Esophagus squamous epithelium (tissue), 5 donors: ENCODE measurements around the gene SAMD3. TPM values are rescaled to one million over a fixed set of nuclear protein-coding genes. Genes with fewer than 3 reads are reported as not detected.
A peak's percentile ranks its signal among the peaks of the same experiment; 100 is the strongest.
"Not testable (repeated sequence)": the region's sequence is repeated elsewhere in the genome, so short reads cannot be mapped to it uniquely, and the experiment has no call there.

Experiments used
- DNase-seq: peaks from one replicate; lab custom pipeline; 2025; lab: John Stamatoyannopoulos, UW
- H3K27ac ChIP-seq, 4 donors: fragments of 200-600 bp; sonication (generic); one replicate each; pipeline ENCODE4 v1.5.1; 2016 to 2019; ENCODE audit warnings: mild to moderate bottlenecking in 1 of 4
- H3K27me3 ChIP-seq, 4 donors: fragments of 200-600 bp; sonication (generic); 1 replicate in 3 of 4; 2 replicates in 1 of 4; pipeline versions ENCODE4 v1.5.1 to v1.6.0; 2017 to 2021; ENCODE audit warnings: antibody characterized with exemption in 1 of 4
- H3K36me3 ChIP-seq, 3 donors: fragments of 200-600 bp; sonication (generic); one replicate each; pipeline ENCODE4 v1.5.1; 2016 to 2019
- H3K4me1 ChIP-seq, 3 donors: fragments of 200-600 bp; sonication (generic); one replicate each; pipeline ENCODE4 v1.5.1; 2017 to 2019
- H3K4me3 ChIP-seq, 4 donors: fragments of 200-600 bp; sonication (generic); 1 replicate in 3 of 4; 2 replicates in 1 of 4; pipeline ENCODE4 v1.5.1; 2016 to 2019; ENCODE audit warnings: mild to moderate bottlenecking in 2 of 4, moderate library complexity in 1 of 4
- H3K9me3 ChIP-seq, 3 donors: fragments of 200-600 bp; sonication (generic); one replicate each; pipeline ENCODE4 v1.5.1; 2016 to 2019
- POLR2A ChIP-seq, 4 donors: fragments of 450-650 bp; IDR thresholded peaks; one replicate each; pipeline ENCODE4 v1.6.1; 2017; ENCODE audit warnings: antibody characterized with exemption in 4 of 4, mild to moderate bottlenecking in 4 of 4, moderate library complexity in 3 of 4
- WGBS, 2 donors: methylation state at CpG; one replicate each; pipeline ENCODE4 v1.1.5; 2018; 5-methylcytosine and 5-hydroxymethylcytosine counted together
- intact Hi-C: fragments of 100-400 bp; cut with DNase I; formaldehyde crosslinking; loops from one replicate; pipeline ENCODE4 v1.15.0; 2022
- total RNA-seq, 4 donors: library from RNA; depleted of rRNA; stranded (reverse); fragments of >200 nt; gene quantifications; one replicate each; pipeline ENCODE4 v1.1.0, GENCODE V29; 2016
- TF ChIP-seq, protein P1 (sequence below), 6 experiments: fragments of 450-650 bp in 4 of 6; fragments of 200-600 bp in 2 of 6; sonication (generic) in 2 of 6; IDR thresholded peaks; one replicate each; pipeline ENCODE4 v1.5.1; 2016 to 2019; ENCODE audit warnings: antibody characterized with exemption in 6 of 6, mild to moderate bottlenecking in 4 of 6, moderate library complexity in 4 of 6
- donor health status: DM: yes; HTN: yes; CAD: no.

Gene SAMD3, protein sequence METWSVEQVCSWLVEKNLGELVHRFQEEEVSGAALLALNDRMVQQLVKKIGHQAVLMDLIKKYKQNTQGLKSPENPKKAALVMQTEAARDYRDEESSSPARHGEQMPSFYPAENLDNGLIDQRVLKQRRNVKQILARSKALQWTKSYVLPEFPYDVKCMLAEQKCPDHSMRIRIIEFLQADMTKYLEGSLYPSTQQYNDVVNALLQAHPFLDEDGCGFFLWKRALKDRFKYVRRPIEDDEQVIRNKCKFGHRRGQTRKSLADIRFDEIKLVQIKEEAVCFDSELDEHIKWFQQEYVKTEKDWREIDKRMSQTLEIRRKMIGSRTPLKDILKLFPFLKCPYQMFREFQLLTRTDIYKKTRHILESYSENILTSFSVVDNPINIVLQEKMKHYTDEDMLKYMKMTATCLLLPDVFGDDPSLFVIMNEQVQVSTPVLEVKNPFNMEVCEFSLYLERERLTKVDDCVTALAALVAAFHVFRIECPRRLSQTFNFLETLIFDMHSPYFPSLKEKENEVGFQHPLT
- total RNA-seq, result 1 to 10 TPM in 1 of 4 donors, under 1 TPM in 3; 0.12 to 3.8 (median 0.67) TPM

DNA sequence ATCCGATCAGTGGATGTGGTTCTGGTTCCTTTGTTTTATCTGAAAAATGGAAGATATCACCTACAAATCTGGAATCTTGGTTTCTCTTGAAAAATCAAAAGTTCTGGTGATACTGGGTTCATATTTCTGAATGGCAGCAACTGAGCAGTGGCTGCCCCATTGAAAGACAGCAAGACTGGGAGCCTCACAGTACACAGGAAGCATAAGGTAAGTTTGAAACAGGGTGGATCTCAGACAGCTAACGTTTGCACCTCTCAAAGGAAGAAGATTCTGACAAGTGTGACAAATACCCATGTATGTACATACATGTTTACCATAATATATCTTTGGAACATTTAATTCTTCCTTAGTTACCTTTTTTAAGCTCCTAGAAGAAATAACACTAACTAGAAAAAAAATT is at the start of gene SAMD3:
SAMD3 (minus strand) TSS at position 177 of the 400 bp plus-strand sequence. CDS start 7,678 bp downstream, outside the sequence.
- 57 to 62% methylated on average over 2 of the region's 2 CpGs for WGBS, 2 donors
- Histone ChIP-seq H3K27ac (no peak within 1 kb of the TSS), H3K9me3 (no peaks in the 10 kb centered on the region), H3K4me1 (no peaks in the 10 kb centered on the region), H3K36me3 (no peaks in the 10 kb centered on the region), H3K27me3 (no peaks in the 10 kb centered on the region), H3K4me3 (no peak within 1 kb of the TSS)
- intact Hi-C loops, result no loop called here
- TF ChIP-seq, protein P1, sequence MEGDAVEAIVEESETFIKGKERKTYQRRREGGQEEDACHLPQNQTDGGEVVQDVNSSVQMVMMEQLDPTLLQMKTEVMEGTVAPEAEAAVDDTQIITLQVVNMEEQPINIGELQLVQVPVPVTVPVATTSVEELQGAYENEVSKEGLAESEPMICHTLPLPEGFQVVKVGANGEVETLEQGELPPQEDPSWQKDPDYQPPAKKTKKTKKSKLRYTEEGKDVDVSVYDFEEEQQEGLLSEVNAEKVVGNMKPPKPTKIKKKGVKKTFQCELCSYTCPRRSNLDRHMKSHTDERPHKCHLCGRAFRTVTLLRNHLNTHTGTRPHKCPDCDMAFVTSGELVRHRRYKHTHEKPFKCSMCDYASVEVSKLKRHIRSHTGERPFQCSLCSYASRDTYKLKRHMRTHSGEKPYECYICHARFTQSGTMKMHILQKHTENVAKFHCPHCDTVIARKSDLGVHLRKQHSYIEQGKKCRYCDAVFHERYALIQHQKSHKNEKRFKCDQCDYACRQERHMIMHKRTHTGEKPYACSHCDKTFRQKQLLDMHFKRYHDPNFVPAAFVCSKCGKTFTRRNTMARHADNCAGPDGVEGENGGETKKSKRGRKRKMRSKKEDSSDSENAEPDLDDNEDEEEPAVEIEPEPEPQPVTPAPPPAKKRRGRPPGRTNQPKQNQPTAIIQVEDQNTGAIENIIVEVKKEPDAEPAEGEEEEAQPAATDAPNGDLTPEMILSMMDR (IDR thresholded peaks at IDR 0.05), result no peak
- TF ChIP-seq POLR2A (IDR thresholded peaks at IDR 0.05), result no peak
- no peak for DNase-seq

DNA sequence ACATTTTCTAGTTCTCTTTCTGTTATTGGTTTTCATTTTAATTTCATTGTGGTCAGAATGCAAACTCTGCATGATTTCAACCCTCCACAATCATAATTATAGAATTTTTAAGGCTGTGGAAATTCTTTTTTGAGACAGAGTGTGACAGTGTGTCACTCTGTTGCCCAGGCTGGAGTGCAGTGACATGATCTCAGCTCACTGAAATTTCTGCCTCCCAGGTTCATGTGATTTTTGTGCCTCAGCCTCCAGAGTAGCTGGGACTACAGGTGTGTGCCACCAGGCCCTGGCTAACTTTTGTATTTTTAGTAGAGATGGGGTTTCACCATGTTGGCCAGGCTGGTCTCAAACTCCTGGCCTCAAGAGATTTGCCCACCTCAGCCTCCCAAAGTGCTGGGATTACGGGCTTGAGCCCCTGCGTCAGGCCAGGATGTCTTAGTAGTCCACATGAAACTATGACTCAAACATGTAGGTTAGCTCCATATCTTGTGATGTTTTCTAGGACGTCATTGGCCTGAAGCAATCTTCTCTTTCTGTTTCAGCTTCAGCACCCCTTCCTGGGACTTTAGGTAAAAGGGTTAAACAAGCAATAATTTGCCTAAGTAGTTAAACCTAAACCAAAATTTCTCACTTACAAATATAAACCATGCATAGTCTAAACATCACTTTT is 47.4 kb upstream of the SAMD3 start:
- H3K27ac ChIP-seq, result no peak overlapping the region
- 85 to 88% methylated on average over 3 of the region's 3 CpGs for WGBS, 2 donors
- H3K4me3 ChIP-seq, result no peak overlapping the region
- TF ChIP-seq, protein P1 (IDR thresholded peaks at IDR 0.05), result no peak
- no peak for TF ChIP-seq POLR2A (IDR thresholded peaks at IDR 0.05)
- intact Hi-C loops, result no loop called here
- peaks cover 0 to 14% (median 13%) of the 10 kb centered on the region in 3 donors for H3K9me3 ChIP-seq
- DNase-seq, result no peak
- no peaks in the 10 kb centered on the region for H3K4me1 ChIP-seq
- H3K36me3 ChIP-seq, result no peaks in the 10 kb centered on the region
- H3K27me3 ChIP-seq, result no peaks in the 10 kb centered on the region

DNA sequence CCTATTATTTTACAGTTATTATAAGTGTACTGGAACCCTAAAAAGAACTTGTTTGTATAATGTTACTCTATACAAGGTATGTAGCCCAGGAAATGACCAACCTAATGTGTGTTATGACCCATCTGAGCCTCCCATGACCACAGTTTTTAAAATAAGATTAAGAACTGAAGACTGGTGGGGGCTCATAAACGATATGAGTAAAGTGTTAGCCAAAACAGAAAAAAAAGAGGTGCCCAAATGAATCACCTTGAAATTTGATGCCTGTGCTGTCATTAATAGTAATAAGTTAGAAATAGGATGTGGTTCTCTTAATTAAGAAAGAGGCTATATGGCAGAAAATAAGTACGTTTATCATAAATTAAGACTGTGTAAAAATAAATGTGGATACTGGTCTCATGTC is 42.8 kb upstream of the SAMD3 start:
- H3K27ac ChIP-seq, H3K27me3 ChIP-seq, H3K36me3 ChIP-seq, H3K4me1 ChIP-seq, H3K9me3 ChIP-seq, H3K4me3 ChIP-seq, DNase-seq, intact Hi-C loops: not testable (repeated sequence)
- WGBS, 2 donors, result 57 to 62% methylated on average over 2 of the region's 2 CpGs

DNA sequence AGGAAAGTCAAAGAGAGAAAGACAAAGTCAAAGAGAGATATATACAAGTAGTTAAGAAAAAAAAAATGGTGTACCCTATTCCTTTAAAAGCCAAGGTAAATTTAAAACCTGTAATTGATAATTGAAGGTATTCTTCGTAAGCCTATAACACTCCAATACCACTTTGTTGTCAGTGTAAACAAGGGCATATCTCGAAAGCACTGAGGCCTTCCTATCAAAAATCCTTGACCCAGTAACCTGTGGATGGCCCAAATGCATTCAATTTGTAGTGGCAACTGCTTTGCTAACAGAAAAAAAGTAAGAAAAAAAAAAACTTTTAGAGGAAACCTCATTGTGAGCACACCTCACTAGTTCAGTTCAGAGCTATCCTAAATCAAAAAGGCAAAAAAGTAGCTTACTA is 39.3 kb upstream of the SAMD3 start:
- no peaks in the 10 kb centered on the region for H3K36me3 ChIP-seq
- no peak for DNase-seq
- H3K27ac ChIP-seq, result no peak overlapping the region
- 67 to 72% methylated on average over 2 of the region's 2 CpGs for WGBS, 2 donors
- intact Hi-C loops, result no loop called here
- no peaks in the 10 kb centered on the region for H3K4me1 ChIP-seq
- no peaks in the 10 kb centered on the region for H3K9me3 ChIP-seq
- no peak overlapping the region for H3K4me3 ChIP-seq
- H3K27me3 ChIP-seq, result no peaks in the 10 kb centered on the region
- no peak for TF ChIP-seq POLR2A (IDR thresholded peaks at IDR 0.05)
- TF ChIP-seq, protein P1 (IDR thresholded peaks at IDR 0.05), result no peak

DNA sequence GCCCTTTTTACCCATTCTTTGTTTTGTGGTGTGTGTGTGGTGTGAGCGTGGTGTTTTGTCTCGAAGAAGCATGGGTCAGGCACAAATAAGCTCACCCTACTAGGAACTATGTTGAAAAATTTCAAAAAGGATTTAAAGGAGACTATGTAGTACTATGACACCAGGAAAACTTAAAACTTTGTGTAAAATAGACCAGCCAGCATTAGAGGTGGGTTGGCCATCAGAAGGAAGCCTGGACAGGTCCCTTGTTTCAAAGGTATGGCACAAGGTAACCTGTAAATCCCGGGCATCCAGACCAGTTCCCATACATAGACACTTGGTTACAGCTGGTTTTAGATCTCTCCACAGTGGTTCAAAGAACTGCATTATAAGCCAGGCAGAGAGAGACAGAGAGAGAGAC is 38.8 kb upstream of the SAMD3 start:
- H3K36me3 ChIP-seq, H3K4me3 ChIP-seq, H3K4me1 ChIP-seq, DNase-seq, H3K27me3 ChIP-seq, intact Hi-C loops, H3K27ac ChIP-seq, H3K9me3 ChIP-seq: not testable (repeated sequence)
- 46 to 63% methylated on average over 3 of the region's 3 CpGs for WGBS, 2 donors

DNA sequence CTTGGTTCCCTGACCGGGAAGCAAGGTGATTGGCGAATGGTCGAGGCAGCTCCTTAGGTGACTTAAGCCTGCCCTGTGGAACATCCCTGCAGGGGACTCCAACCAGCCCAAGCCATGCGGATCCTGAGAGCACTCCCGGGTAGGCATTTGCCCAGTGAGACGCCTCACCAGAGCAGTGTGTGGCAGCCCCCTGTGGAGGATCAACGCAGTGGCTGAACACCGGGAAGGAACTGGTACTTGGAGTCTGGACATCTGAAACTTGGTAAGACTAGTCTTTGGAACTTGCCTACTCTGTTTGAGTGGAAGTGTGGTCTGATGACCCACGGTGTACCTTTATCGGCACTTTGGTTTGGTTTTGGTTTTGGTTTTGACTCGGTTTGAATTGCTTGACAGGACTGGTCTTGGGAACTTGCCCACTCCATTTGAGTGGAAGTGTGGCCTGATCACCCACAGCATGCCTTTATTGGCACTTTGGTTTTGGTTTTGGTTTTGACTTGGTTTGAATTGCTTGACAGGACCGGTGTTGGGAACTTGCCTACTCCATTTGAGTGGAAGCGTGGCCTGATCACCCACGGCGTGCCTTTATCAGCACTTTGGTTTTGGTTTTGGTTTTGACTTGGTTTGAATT is 38.0 kb upstream of the SAMD3 start:
- DNase-seq, intact Hi-C loops, H3K36me3 ChIP-seq, H3K4me1 ChIP-seq, H3K9me3 ChIP-seq, H3K27me3 ChIP-seq: not testable (repeated sequence)
- H3K27ac ChIP-seq, result peak overlapping the region in 2 of 4 donors; percentile 16 to 19
- 41 to 63% methylated on average over 4 to 11 of the region's 15 CpGs for WGBS, 2 donors
- peak overlapping the region in 1 of 4 donors; percentile 39 for H3K4me3 ChIP-seq

DNA sequence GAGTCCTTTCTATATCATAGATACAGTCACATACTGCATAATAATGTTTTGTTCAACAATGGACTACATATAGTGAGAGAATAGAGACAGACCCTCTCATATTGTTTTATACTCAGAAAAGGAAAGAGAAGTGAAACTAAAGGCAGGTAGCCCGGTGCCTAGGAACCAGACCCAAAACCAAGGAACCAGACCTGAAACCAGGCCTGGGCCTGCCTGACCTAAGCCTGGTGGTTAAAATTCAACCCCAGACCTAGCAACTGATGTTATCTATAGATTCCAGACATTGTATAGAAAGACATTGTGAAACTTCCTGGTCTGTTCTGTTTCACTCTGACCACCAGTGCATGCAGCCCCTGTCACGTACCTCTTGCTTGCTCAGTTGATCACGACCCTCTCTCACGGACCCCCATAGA is 37.3 kb upstream of the SAMD3 start:
- H3K4me1 ChIP-seq, DNase-seq, H3K4me3 ChIP-seq, H3K27me3 ChIP-seq, H3K9me3 ChIP-seq, intact Hi-C loops, H3K36me3 ChIP-seq: not testable (repeated sequence)
- peak overlapping the region in 1 of 4 donors; percentile 14 for H3K27ac ChIP-seq
- WGBS, 2 donors, result 52 to 78% methylated on average over 4 of the region's 4 CpGs
